ENCODE data around the gene LRRC2.

LRRC2 gene

DNA sequence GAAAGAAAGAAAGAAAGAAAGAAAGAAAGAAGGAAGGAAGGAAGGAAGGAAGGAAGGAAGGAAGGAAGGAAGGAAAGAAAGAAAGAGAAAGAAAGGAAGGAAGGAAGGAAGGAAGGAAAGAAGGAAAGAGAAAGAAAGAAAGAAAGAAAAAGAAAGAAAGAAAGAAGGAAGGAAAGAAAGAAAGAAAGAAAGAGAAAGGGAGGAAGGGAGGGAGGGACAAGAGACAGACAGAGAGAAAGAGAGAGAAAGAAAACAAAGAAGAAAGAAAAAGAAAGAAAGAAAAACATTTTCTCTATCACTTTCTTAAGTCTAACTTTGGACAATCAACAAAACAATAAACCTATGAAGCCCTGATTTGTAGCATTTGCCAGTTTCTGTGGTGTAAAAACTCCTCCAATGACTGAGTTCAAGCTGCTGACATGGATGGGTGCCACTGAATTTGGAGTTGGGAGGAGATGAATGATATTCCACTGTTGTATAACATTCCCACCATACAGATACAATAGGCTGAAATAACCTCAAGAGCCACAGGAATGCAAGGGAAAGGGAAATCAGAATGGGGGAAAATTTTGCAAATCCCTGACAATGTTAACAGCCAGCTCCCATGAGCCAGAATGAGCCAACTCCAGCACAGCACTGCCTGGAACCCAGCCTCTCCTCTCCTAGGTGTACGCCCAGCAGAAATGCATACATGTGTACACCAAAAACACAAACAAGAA is 83.3 kb downstream of the LRRC2 start:
- DNase-seq (ENCODE audit: extremely low read depth in 1 of 2, low read depth in 1 of 2) = no peak

DNA sequence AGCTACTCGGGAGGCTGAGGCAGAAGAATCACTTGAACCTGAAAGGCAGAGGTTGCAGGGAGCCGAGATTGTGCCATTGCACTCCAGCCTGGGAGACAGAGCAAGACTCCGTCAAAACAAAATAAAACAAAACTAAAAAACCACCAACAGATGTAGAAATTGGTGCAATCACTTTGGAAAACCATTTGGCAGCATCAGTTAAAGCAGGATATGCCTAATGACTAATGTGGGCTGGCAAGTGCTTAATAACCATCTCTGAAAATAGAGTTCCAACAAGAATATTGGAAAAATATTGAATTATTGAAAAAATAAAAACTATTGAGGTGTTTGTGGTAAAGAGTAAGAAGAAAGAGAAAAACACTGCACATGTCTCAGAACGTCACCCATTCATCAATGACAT is 84.5 kb downstream of the LRRC2 start:
- no peak for DNase-seq (ENCODE audit: extremely low read depth in 1 of 2, low read depth in 1 of 2)

DNA sequence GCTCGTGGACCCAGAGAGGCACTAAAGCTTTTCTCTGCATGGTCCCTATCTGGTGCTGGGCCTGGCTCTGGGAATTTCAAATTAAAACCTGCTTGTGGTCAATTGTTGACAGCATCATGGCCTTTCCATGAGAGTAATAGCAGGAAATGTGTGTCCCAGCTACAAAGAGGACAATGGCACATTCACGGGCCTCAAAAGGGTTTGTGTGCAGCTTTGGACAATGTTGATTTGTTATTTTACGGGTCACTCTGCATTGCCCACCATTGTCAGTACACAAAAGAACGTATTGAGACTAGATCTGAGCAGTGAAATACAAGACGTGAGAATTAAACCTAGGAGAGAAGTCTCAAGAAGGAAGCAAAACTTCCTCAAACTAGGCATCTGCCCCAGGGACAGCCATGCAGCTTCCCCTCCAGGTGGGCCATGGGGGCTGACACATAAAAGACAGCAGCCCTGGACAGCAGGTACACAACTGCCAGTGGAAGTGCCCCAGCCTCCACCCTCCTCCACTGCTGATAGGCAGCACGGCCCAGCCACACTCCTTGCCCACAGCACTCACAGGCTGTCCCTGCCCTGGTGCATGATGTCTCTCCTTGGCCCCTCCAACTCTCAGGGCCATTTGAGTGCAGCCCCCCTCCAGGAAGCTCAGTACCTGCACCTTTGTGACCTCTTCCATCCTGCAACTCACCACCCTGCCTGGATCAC is 85.5 kb downstream of the LRRC2 start:
- no peak for DNase-seq (ENCODE audit: extremely low read depth in 1 of 2, low read depth in 1 of 2)

DNA sequence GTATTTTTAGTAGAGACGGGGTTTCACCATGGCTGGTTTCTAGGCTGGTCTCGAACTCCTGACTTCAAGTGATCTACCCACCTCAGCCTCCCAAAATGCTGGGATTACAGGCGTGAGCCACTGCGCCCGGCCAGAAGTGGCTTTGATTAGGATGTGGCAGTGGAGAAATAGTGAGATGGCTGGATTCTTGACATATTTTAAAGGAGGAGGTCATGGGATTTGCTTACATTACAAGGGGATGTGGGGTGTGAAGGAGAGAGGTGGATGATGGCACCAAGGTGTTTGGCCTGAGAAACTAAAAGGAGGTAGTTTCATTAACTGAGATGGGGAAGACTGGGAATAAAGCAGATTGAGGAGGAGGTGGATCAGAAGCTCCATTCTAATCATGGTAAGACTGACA is 86.4 kb downstream of the LRRC2 start:
- no peak for DNase-seq (ENCODE audit: extremely low read depth in 1 of 2, low read depth in 1 of 2)

DNA sequence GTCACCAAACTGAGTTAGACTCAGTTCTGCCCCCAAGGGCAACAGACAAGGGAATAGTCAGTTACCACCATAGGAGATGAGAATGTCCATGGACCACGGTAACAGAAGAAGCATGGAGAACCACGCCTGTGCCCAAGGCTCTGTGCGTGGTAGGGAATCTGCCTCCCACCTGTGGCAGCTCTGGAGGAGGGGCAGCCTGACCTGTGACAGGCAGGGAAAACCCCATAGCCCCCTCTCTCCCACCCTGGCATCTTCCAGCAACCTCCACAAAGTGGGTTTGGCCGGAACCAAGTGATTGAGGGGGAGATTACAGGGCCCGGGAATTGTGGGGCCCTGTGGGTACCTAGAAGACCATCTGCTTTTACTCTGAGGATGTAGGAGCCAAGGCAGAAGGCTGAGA is 87.1 kb downstream of the LRRC2 start:
- no peak for DNase-seq (ENCODE audit: extremely low read depth in 1 of 2, low read depth in 1 of 2)

DNA sequence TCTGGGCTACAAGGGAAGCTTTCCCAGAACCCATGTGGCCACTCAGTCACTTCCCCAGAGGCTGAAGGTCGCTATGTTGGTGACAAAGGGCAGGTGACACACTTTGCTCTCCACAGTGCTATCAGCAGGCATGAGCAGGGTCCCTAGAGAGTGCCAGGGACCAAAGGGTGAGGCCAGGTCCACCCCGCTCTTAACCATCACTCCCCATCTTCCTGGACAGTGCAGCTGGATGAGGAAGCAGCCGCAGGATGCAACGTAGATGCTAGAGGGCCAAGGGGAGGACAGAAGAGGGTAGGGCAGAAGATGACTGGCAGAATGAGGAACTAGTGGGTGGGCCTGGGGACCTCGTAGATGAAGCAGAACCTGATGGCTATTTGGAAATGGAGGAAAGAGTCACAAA is 87.8 kb downstream of the LRRC2 start:
- no peak for DNase-seq (ENCODE audit: extremely low read depth in 1 of 2, low read depth in 1 of 2)

DNA sequence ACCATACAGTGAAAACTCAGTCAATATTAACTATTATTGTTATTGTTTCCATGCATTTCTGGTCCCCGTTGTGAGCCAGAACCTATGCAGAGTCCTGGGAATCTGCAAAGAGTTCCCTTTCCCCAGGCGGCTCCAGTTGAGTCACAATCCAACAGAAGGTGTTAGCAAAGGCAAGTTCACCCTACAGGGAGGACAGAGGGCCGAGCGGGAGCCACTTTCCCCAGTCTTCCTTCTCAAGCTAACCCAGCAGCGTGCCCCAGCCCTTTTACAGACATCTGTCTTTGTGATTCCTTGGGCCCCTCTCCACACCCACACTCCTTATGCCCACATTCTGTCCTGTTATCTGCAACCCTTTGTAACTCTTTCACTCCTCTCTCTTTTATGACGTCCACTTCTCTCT is 88.3 kb downstream of the LRRC2 start:
- DNase-seq (ENCODE audit: extremely low read depth in 1 of 2, low read depth in 1 of 2) = no peak

DNA sequence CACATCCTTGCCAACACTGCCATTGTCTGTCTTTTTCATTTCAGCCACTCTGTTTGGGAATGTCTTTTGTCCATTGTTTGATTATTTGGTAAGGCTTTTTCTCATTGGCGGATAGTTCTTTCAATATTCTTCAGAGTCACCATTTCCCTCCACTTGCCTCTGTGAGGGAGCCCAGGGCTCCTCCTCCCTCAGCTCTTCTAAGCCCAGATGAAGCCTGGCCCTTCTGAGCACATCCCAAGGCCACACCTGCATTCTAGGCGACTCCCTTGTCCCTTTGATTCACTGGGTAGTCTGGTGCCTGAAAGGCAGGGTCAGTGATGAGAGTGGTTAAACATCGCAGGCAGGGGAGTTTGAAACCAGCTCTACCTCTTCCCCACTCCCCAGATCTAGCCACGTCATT is 89.0 kb downstream of the LRRC2 start:
- no peak for DNase-seq (ENCODE audit: extremely low read depth in 1 of 2, low read depth in 1 of 2)

DNA sequence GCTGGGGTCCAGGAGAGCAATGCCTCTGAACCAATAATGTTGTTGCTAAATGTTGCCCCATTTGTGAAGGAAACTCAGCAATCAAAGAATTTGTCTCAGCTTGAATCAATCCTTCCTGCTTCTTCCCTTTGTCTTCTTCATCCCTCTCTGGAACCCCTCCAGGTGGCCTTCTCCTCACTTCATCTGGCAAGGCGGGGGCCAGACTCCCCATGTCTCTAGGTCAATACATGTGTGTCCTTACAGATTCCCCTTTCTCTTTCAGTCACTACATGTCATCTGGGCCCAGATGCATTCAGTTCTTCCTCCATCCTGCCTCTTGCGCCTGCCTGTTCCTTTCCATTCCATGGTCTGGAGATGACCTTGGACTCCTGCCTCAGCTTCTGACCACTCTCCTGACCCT is 93.4 kb downstream of the LRRC2 start:
- DNase-seq (ENCODE audit: extremely low read depth in 1 of 2, low read depth in 1 of 2) = no peak

DNA sequence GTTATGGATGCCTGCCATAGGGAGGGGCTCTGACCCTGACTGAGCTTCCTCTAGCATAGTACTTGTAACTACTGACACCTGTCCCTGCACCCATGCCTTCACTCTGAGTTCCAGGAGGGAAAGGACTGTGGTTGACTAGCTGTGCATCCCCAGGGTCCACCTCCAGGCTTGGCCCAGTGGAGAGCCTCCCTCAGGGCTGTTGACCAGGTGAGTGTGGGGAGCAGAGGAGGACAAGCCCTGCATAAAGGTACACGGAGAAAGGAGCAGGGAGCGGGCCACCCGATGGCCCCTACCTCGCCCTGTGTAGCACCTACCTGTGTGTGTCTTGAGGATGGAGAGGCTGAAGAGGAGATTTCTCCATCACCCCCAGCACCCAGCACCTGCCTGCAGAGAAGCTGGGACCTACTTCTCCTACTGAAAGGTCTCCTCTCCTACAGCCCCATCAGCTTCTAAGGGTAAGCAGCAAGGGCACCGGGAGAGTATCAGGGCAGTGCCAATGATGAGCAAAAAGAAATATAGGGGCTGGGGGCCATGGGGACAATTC is 94.7 kb downstream of the LRRC2 start:
- no peak for DNase-seq (ENCODE audit: extremely low read depth in 1 of 2, low read depth in 1 of 2)

DNA sequence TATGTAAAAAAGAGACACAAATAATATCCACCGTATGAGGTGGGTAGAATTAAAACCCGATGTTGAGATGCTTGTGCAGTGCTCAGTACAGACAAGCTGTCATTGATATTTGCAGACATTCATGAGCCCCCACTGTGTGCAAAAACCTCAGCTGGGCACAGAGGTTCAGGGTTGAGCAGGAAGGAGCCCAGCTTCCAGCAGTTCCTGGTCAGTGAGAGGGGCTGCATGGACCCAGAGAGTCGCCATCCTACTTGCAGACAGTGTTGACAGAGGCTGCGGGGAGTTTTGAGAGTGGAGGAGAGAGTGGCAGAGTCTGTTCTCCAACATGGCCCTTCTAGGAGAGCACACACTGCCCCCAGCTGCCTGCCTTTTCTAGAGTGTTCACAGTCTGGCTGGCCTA is 95.3 kb downstream of the LRRC2 start:
- DNase-seq (ENCODE audit: extremely low read depth in 1 of 2, low read depth in 1 of 2) = no peak

DNA sequence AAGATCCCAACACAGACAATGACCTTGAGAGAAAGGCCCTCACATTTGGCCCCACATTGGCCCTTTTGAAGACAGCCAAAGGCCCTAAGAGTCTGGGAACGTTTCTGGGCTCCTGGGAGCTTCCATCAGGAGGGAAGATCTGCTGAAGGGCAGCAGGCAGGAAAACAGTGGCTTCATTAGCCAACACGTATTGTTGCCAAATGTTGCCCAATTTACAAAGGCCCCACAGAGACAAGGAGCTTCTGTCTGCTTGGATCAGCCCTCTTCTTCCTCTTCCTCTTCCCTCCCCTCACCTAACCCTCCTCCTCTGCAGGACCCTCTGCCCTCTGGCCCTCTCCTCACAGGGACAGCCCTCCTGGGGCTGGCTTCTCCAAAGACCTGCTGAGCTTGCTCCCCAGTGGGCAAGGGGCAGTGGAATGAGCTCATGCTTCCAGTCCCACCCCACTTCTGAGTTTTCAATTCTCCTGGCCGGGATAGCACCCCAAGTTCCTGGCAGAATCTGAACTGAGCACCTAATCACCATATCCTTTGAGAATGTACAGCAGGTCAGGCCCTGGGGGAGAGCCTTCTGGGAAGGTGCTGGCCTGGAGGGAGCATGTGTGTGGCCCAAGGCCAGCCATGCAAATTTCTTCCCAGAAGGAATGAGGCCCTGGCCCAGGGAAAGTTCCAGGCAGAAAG is 96.3 kb downstream of the LRRC2 start:
- DNase-seq (ENCODE audit: extremely low read depth in 1 of 2, low read depth in 1 of 2) = no peak

DNA sequence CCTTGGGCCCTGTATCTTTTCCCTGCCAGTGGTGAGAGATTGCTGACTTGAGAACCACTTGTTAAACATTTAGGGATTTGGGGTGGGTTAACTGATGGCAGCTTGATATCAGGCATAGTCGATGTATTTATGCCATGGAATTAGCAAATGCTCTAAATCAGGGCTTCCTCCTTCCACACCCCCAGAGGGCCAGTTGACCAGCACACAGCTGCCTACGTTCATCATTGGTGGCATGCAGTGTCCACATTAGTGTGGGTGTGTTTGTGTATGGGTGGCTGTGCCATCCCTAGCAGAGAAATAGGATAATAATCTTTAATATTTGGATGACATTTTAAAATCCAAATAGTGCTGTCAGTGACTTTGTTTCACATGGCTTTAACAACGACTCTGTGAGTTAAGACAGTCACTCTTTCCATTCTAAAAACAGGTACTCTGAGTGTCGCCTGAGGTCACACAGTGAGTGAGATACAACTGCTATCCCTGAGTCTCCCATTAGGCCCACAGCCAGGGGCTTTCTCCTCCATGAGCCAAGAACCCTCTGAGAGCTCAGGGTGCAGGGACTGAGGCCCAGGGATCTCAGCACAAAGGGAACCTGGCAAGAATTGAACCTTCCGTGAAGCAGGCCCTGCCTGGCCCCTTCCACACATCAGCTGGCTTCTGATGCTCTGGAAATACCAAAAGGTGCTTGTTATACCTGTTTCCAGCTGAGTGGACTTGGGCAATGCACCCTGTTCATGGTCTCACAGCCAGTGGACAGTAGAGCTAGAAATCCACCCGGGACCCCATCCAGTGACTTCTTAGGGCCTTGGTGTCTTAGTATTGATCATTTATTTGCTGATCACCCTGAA is 97.1 kb downstream of the LRRC2 start:
- no peak for DNase-seq (ENCODE audit: extremely low read depth in 1 of 2, low read depth in 1 of 2)

DNA sequence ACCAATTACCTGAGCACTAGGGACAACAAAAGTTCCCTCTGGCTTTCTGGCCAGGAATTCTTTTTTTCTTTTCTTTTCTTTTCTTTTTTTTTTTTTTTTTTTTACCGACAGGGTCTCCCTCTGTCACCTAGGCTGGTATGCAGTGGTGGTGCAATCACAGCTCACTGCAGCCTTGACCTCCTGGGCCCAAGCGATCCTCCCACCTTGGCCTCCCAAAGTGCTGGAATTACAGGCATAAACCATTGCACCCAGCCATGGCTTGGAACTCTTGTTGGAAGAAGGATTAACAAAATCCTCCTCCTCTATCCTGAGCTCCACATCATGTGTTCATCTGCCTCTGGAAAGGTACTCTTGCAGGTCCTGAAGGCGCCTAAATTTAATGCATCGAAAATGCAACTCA is 98.5 kb downstream of the LRRC2 start:
- DNase-seq (ENCODE audit: extremely low read depth in 1 of 2, low read depth in 1 of 2) = no peak

DNA sequence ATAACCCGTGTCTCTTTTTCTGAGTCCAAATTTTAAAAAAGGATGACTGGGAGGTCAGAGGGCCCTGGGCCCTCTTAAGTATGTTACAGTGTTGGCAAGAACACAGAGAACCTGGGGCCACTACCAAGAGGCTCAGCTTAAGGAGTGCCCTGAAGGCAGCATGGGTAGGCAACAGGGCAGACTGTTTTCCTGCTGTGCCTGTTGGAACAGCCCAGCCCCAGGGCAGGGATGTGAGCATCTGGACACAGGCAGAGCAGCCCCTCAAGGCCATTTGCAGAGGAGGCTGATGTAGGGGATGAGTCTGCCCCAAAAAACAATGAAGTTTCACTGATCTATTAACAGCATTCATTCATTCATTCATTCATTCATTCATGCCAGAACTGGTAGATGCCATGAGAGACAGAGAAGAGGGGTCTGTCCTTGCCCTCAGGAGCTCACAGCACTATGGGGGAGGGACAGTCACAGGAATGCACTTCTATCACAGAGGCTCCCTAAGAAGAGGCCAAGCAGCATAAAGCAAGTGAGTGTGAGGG is 99.2 kb downstream of the LRRC2 start:
- DNase-seq (ENCODE audit: extremely low read depth in 1 of 2, low read depth in 1 of 2) = no peak

DNA sequence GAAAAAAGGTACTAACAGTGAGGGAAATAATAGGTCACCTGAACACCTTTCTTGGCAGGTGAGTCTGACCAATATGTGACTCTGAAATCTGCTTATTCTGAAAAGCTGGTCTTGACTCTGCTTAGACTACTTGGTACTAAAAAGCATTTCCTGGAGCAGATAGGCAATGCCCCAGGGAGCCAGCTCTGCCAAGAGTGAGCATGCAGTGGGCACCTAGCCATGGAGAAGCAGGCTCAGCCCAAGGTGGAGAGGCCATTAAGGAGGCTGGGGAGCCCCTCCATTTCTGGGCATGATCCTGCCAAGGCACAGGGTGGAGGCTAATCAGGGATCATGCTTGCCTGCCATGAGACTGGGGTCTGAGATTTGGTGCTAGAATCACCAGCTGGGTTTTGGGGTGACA is 99.8 kb downstream of the LRRC2 start:
- no peak for DNase-seq (ENCODE audit: extremely low read depth in 1 of 2, low read depth in 1 of 2)

Measured in activated CD8-positive, alpha-beta memory T cell treated with anti-CD3 and anti-CD28 coated beads for 1 hour (primary cell).